DND-41 (cell line): Measurements from ENCODE around the gene CHSY1.
A peak's percentile ranks its signal among the peaks of the same experiment; 100 is the strongest.
"Not testable (repeated sequence)": the region's sequence is repeated elsewhere in the genome, so short reads cannot be mapped to it uniquely, and the experiment has no call there.

ENCODE experiments used
- ATAC-seq: fragments of 200-7000 bp; cut with Tn5 transposase; 3 replicates; pipeline ENCODE4 v1.9.1; 2021; ENCODE audit warnings: low read depth; ENCODE audit not compliant: insufficient read depth
- DNase-seq: peaks from one replicate; pipeline ENCODE4 v3.0.0-alpha.2; 2020
- H2AFZ ChIP-seq: 2 replicates; pipeline ENCODE4 v1.6.0; 2012; ENCODE audit warnings: low read depth, low read length
- H3K27ac ChIP-seq: 2 replicates; pipeline ENCODE4 v1.5.1; 2012; ENCODE audit warnings: low read length, inconsistent platforms
- H3K27me3 ChIP-seq: fragments of 200-600 bp; sonication (generic); 2 replicates; pipeline ENCODE4 v1.6.0; 2012; ENCODE audit warnings: low read length, mild to moderate bottlenecking, inconsistent platforms; ENCODE audit not compliant: insufficient read depth, poor library complexity
- H3K36me3 ChIP-seq: 2 replicates; pipeline ENCODE4 v1.5.1; 2012; ENCODE audit warnings: low read length, inconsistent platforms; ENCODE audit not compliant: insufficient read depth
- H3K4me1 ChIP-seq: 2 replicates; pipeline ENCODE4 v1.5.1; 2012; ENCODE audit warnings: mild to moderate bottlenecking, low read length; ENCODE audit not compliant: insufficient read depth
- H3K4me2 ChIP-seq: 2 replicates; pipeline ENCODE4 v1.6.0; 2012; ENCODE audit warnings: mild to moderate bottlenecking, moderate library complexity, low read length, inconsistent platforms; ENCODE audit not compliant: insufficient read depth
- H3K4me3 ChIP-seq, 2 experiments: fragments of 200-600 bp in 1 of 2; shearing (Covaris generic) in 1 of 2; 2 replicates each; pipeline ENCODE4 v1.5.1; 2012 to 2016; ENCODE audit warnings: inconsistent platforms in 2 of 2, low read length in 2 of 2, mild to moderate bottlenecking in 2 of 2, low read depth in 1 of 2, moderate library complexity in 1 of 2
- H3K79me2 ChIP-seq: 2 replicates; pipeline ENCODE4 v1.6.0; 2012; ENCODE audit warnings: low read length, inconsistent platforms; ENCODE audit not compliant: insufficient read depth
- H3K9ac ChIP-seq: 2 replicates; pipeline ENCODE4 v1.6.0; 2012; ENCODE audit warnings: low read depth, mild to moderate bottlenecking, inconsistent platforms, low read length, moderate library complexity
- H3K9me3 ChIP-seq: 2 replicates; pipeline ENCODE4 v1.5.1; 2012; ENCODE audit warnings: low read length, moderate library complexity, mild to moderate bottlenecking, inconsistent platforms; ENCODE audit not compliant: insufficient read depth, severe bottlenecking
- H4K20me1 ChIP-seq: 2 replicates; pipeline ENCODE4 v1.6.0; 2012; ENCODE audit warnings: low read length; ENCODE audit not compliant: insufficient read depth
- CTCF ChIP-seq: IDR thresholded peaks from 2 replicates; pipeline ENCODE4 v1.5.1; 2012; ENCODE audit warnings: borderline replicate concordance, low read length, moderate library complexity, mild to moderate bottlenecking; ENCODE audit not compliant: poor library complexity, severe bottlenecking; ENCODE audit errors: extremely low read depth
- EZH2 ChIP-seq: IDR thresholded peaks from 3 replicates; pipeline ENCODE4 v1.6.1; 2012; ENCODE audit warnings: borderline replicate concordance, low read depth, mild to moderate bottlenecking, moderate library complexity, low read length, inconsistent platforms; ENCODE audit not compliant: severe bottlenecking

Gene CHSY1

GRCh38 chr15:101128221-101129015, 123.4 kb downstream of the CHSY1 start:
- Histone ChIP-seq H2AFZ (no peak overlapping the region), H4K20me1 (no peaks in the 10 kb centered on the region), H3K9me3 (no peaks in the 10 kb centered on the region), H3K4me3 (no peak overlapping the region), H3K79me2 (no peaks in the 10 kb centered on the region), H3K36me3 (no peaks in the 10 kb centered on the region), H3K9ac (peak overlapping the region; percentile 48; the same call in 1 of the 2 replicates), H3K27ac (peak overlapping the region; percentile 88), H3K4me1 (peaks cover 42% of the 10 kb centered on the region), H3K27me3 (no peaks in the 10 kb centered on the region), H3K4me2 (no peak overlapping the region; the same call in 1 of the 2 replicates)
- no peak for DNase-seq
- TF ChIP-seq EZH2 (no peak), CTCF (no peak)
- no peak for ATAC-seq

- Histone ChIP-seq H3K9me3 (no peaks in the 10 kb centered on the region), H3K27ac (peak overlapping the region; percentile 88), H3K36me3 (no peaks in the 10 kb centered on the region), H3K79me2 (no peaks in the 10 kb centered on the region), H3K27me3 (no peaks in the 10 kb centered on the region), H4K20me1 (no peaks in the 10 kb centered on the region), H3K4me1 (peaks cover 42% of the 10 kb centered on the region), H3K9ac (peak overlapping the region; percentile 48), H2AFZ (peak overlapping the region; percentile 34; the same call in 1 of the 2 replicates), H3K4me2 (peak overlapping the region; percentile 40), H3K4me3 (peak overlapping the region in 1 of 2 experiments; percentile 34; a peak in 1 of 4 replicates)
- DNase-seq (peak; percentile 70), ATAC-seq (peak; percentile 75)
- TF ChIP-seq CTCF, result no peak
- no peak for TF ChIP-seq EZH2
These were observed 124.3 kb downstream of the CHSY1 start for GRCh38 chr15:101127506-101128076.

GRCh38 chr15:101126618-101127505, 125.0 kb downstream of the CHSY1 start:
- ATAC-seq, result peak; percentile 75
- H3K9ac ChIP-seq, result peak overlapping the region; percentile 48
- TF ChIP-seq CTCF (no peak), EZH2 (no peak)
- H3K79me2 ChIP-seq, result no peaks in the 10 kb centered on the region
- peaks cover 42% of the 10 kb centered on the region for H3K4me1 ChIP-seq
- no peaks in the 10 kb centered on the region for H3K36me3 ChIP-seq
- no peaks in the 10 kb centered on the region for H3K9me3 ChIP-seq
- H3K27ac ChIP-seq, result peak overlapping the region; percentile 88
- H3K4me2 ChIP-seq, result peak overlapping the region; percentile 40
- no peaks in the 10 kb centered on the region for H3K27me3 ChIP-seq
- peak; percentile 55 for DNase-seq
- H3K4me3 ChIP-seq, result peak overlapping the region in 1 of 2 experiments; percentile 27; a peak in 1 of 4 replicates
- no peaks in the 10 kb centered on the region for H4K20me1 ChIP-seq
- peak overlapping the region; percentile 34 for H2AFZ ChIP-seq

GRCh38 chr15:101125881-101126428, 125.9 kb downstream of the CHSY1 start:
- not testable (repeated sequence) for H3K36me3 ChIP-seq, H2AFZ ChIP-seq, H3K4me3 ChIP-seq, H4K20me1 ChIP-seq, H3K27me3 ChIP-seq, H3K4me2 ChIP-seq, DNase-seq, H3K79me2 ChIP-seq, ATAC-seq, H3K9me3 ChIP-seq
- Histone ChIP-seq H3K4me1 (peaks cover 42% of the 10 kb centered on the region), H3K9ac (peak overlapping the region; percentile 48; the same call in 1 of the 2 replicates), H3K27ac (peak overlapping the region; percentile 88)
